Lower leg skin (tissue), 4 donors: Measurements from ENCODE around the gene BPIFA2. TPM values are rescaled to one million over a fixed set of nuclear protein-coding genes. Genes with fewer than 3 reads are reported as not detected.

Experiments used
- DNase-seq, 2 donors: peaks; one replicate each; pipeline ENCODE4 v3.0.0-alpha.2; 2019; ENCODE audit warnings: low spot score in 2 of 2
- H3K4me3 ChIP-seq: fragments of 200-600 bp; sonication (generic); 2 replicates; pipeline ENCODE4 v1.5.1; 2017; ENCODE audit warnings: mild to moderate bottlenecking, low read depth; ENCODE audit not compliant: poor library complexity, severe bottlenecking
- POLR2A ChIP-seq, 2 donors: fragments of 450-650 bp; IDR thresholded peaks; one replicate each; pipeline ENCODE4 v1.6.1; 2016 to 2017; ENCODE audit warnings: antibody characterized with exemption in 2 of 2, mild to moderate bottlenecking in 1 of 2, moderate library complexity in 1 of 2
- WGBS, 2 donors: methylation state at CpG; one replicate each; pipeline ENCODE4 v1.1.5; 2018; 5-methylcytosine and 5-hydroxymethylcytosine counted together
- intact Hi-C: fragments of 100-400 bp; cut with DNase I; formaldehyde crosslinking; loops from one replicate; pipeline ENCODE4 v1.15.0; 2023; ENCODE audit warnings: low total_unique reads
- total RNA-seq, 4 donors: library from RNA; depleted of rRNA; stranded (reverse); fragments of >200 nt; gene quantifications; one replicate each; pipeline ENCODE4 v1.1.0, GENCODE V29; 2016
- TF ChIP-seq, protein P1 (sequence below), 3 donors: fragments of 450-650 bp; IDR thresholded peaks; one replicate each; pipeline ENCODE4 v1.5.1; 2016; ENCODE audit warnings: antibody characterized with exemption in 3 of 3, mild to moderate bottlenecking in 3 of 3, moderate library complexity in 2 of 3

The BPIFA2 gene
- total RNA-seq, 4 donors from 2014 or later = not detected

DNA sequence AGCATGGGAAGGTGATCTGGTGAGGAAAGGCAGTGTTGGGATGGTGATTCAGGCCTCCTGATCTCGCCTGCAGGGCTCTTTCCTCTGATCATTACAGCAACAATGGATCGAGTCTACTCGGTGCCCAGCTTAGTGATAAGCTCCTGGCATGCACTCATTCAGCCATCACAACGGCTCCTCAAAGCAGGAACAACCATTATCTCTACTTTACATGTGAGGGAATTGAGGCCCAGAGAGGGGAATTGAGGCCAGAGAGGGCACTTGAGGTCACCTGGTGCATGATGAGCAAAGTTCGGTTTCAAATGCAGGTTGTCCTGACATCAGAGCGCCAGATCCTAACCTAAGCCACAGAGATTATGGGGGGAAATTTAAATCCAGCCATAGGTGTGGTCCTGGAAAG is 42.0 kb upstream of the BPIFA2 start:
- intact Hi-C loops = no loop called here
- no peak for DNase-seq
- H3K4me3 ChIP-seq = no peak overlapping the region
- TF ChIP-seq POLR2A (IDR thresholded peaks at IDR 0.05) = no peak
- TF ChIP-seq, protein P1, sequence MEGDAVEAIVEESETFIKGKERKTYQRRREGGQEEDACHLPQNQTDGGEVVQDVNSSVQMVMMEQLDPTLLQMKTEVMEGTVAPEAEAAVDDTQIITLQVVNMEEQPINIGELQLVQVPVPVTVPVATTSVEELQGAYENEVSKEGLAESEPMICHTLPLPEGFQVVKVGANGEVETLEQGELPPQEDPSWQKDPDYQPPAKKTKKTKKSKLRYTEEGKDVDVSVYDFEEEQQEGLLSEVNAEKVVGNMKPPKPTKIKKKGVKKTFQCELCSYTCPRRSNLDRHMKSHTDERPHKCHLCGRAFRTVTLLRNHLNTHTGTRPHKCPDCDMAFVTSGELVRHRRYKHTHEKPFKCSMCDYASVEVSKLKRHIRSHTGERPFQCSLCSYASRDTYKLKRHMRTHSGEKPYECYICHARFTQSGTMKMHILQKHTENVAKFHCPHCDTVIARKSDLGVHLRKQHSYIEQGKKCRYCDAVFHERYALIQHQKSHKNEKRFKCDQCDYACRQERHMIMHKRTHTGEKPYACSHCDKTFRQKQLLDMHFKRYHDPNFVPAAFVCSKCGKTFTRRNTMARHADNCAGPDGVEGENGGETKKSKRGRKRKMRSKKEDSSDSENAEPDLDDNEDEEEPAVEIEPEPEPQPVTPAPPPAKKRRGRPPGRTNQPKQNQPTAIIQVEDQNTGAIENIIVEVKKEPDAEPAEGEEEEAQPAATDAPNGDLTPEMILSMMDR (IDR thresholded peaks at IDR 0.05) = no peak
- WGBS, 2 donors = 66 to 69% methylated on average over 6 of the region's 6 CpGs

DNA sequence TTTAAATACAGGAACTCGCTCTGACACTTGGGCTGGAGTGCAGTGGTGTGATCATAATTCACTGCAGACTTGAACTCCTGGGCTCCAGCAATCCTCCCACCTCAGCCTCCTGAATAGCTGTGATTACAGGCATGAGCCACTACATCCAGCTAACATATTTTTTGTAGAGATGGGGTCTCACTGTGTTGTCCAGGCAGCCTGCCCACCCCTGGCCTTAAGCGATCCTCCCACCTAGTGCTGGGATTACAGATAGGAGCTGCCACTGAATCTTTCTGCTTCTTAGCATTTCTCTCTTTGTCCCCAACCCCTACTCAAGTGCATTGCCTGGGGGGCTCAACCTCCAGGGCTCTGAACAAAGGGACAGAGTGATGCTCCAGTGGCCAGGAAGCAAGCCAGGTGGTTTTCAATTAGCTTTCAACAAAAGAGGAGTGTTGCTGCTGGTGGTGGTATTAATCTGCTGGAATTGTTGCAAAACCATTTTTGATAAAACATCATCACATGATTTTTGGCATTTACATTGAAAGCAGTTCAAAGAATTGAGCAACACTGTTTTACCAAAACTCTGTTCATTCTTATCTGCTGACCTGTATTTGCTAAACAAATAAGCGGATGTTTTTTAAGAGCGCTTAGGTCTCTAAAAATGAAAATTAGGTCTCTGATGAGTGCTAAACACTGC is 40.4 kb upstream of the BPIFA2 start:
- H3K4me3 ChIP-seq = no peak overlapping the region
- intact Hi-C loops = no loop called here
- 87 to 91% methylated on average over 4 of the region's 4 CpGs for WGBS, 2 donors
- TF ChIP-seq, protein P1 (IDR thresholded peaks at IDR 0.05) = no peak
- no peak for TF ChIP-seq POLR2A (IDR thresholded peaks at IDR 0.05)
- DNase-seq = no peak

GRCh38 chr20:33130568-33131061 is 37.3 kb upstream of the BPIFA2 start:
- DNase-seq = peak in 1 of 2 donors; percentile 18
- WGBS, 2 donors = 55% methylated on average over 9 of the region's 9 CpGs
- TF ChIP-seq POLR2A (IDR thresholded peaks at IDR 0.05) = no peak
- TF ChIP-seq, protein P1 (IDR thresholded peaks at IDR 0.05) = no peak
- H3K4me3 ChIP-seq = no peak overlapping the region
- intact Hi-C loops = no loop called here

- no peak for TF ChIP-seq POLR2A (IDR thresholded peaks at IDR 0.05)
- TF ChIP-seq, protein P1 (IDR thresholded peaks at IDR 0.05) = no peak
- intact Hi-C loops = no loop called here
- no peak for DNase-seq
- no peak overlapping the region for H3K4me3 ChIP-seq
- 73 to 76% methylated on average over 5 of the region's 5 CpGs for WGBS, 2 donors
Measured at GRCh38 chr20:33131949-33132473, 35.9 kb upstream of the BPIFA2 start.

GRCh38 chr20:33132513-33133372 is 35.2 kb upstream of the BPIFA2 start:
- 31 to 37% methylated on average over 13 to 14 of the region's 14 CpGs for WGBS, 2 donors
- H3K4me3 ChIP-seq = no peak overlapping the region
- no peak for DNase-seq
- intact Hi-C loops = no loop called here
- TF ChIP-seq, protein P1 (IDR thresholded peaks at IDR 0.05) = no peak
- no peak for TF ChIP-seq POLR2A (IDR thresholded peaks at IDR 0.05)
